Fibroblast of the conjunctiva (primary cell): ENCODE results near the gene MYRIP.
"Not testable (repeated sequence)": the region's sequence is repeated elsewhere in the genome, so short reads cannot be mapped to it uniquely, and the experiment has no call there.

Source experiments
- DNase-seq: peaks from one replicate; pipeline ENCODE4 v3.0.0-alpha.2; 2010; ENCODE audit warnings: low read depth

Gene MYRIP

DNA sequence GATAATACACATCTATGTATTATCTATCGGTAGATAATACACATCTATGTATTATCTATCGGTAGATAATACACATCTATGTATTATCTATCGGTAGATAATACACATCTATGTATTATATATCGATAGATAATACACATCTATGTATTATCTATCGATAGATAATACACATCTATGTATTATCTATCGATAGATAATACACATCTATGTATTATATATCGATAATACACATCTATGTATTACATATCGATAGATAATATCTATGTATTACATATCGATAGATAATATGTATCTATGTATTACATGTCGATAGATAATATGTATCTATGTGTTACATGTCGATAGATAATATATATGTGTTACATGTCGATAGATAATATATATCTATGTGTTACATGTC lies 275.0 kb downstream of the MYRIP start:
- DNase-seq = not testable (repeated sequence)

DNA sequence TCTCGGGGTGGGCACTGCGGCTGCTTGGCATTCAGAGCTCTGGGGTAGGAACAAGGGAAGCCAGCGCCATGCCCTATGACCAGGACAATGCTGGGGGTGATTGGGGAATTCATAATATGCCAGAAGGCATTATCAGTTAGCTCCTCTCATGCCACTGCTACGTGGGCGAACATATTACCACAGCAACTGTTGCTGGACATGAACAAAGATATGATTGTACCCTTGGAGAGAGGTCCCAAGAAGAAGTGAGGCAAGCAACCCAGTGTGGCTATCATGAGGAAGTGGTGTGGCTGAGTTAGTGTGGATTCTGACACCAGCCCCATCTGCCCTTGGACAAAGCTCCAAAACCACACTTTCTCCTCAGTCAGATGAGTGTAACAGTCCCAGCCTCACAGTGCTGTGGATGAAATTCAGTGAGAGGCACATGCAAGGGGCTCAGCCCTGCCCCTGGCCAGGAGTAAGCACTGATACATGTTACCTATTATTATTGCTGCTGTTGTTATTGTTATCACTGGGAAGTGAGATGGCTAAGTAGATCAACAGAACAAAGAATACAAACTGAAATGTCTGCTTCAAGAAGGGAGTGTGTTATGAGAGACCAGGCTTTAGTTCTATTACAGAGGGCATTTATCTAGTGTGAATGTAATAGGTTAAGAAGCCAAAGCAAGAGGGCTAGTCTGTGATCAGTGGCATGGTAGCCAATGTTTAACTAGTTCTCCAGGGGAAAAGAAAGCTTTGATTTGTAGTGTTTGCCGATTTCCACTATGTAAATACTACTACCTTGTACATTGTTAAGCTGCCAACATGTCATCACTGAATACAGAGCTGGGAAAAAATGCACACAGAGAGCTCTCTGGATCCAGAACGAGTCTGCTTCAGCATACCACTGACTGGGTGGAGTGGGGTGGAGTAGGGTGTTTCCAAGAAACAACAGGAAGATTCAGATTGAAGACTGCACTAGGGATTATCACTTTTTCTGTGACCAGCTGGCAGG lies 277.8 kb downstream of the MYRIP start:
- DNase-seq = no peak

DNA sequence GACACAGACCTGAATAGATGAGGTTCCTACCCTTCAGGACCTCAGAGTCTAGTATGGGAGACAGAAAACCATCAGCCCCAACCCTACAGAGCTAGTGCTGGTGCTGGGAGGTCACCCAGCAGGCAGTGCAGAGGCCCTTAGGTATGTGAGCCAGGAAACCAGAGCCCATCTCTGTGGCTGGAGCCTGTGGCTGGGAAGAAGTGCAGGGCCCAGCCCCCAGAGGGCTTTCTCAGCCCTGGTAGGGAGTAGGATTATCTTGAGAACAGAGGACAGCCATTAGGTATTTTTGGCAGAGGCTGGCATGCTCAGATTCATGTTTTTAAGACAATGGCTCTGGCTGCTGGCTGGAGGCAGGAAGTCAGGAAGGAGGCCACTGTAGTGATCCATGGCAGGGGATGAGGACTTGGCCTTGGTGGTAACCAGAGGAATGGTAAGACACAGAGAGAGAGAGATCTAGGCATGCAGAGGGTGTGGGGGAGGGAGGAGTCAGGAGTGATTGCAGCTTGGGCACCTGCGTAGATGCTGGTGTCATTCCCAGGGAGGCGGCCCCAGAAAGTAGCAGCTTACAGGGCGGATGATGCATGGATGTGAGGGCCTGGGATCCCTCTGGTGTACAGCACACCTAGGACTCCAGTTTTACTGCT lies 279.2 kb downstream of the MYRIP start:
- DNase-seq = no peak

DNA sequence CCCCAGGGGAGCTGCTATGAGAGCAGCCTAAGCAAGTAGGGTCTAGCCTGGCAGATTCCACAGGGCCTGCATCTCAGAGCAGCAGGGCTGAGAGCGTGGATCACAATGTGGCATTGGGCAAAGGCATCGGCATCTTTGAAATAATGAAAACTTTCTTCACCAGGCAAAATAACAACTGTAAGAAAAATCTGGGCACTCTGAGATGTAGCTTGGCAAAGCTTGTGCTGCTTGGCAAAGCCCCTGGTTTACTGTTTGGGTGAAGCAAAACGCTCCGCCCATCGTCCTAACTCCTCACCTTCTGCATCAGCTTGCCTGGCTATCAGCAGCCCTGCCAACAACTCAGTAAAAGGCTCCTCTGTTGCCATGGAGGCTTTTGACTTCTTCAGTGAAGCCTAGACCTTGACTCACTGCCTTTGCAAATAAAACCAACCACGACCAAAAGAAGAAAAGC lies 287.3 kb downstream of the MYRIP start:
- no peak for DNase-seq

DNA sequence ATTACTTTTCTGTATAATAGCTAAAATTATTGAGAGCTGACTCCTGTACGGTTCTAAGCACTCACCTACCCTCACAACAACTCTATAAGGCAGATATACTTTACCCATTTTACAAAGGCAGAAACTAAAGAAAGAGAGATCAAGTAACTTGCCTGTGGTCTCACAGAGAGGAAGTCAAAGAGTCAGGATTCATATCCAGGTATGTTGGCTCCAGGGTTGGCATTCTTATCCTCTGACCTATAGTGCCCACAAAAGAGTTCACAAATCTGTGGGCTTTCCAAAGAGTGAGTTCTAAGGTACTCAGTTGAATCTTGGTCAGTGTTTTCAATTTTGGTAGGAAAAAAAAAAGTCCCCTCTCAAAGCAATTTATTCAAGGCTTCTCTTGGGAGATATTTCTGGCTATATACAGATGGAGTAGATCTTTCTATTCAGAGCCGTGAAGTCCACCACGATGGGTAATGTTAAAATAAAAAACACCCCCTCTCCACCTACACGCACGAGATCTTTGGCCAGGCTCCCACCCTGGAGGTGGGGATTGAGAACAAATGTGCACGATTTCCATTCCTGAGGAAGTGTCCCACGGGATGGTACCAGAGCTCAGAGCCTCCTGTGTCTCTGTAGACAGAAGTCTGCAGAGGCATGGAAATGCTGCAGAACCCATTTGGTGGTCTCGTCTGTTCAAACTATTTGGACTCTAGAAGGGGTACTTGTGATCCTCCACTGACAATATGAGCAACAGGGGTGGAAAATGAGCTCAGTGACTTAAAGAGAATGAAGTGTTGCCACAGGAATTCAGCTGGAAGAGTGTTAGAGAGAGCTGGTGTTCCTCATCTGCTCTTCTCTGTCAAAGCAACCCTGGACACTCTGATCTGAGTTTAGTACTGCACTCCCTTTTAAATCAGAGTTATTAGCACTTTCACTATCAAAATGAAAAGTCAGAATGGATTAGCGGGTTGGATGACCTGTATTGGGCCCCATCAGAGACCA lies 288.0 kb downstream of the MYRIP start:
- no peak for DNase-seq

DNA sequence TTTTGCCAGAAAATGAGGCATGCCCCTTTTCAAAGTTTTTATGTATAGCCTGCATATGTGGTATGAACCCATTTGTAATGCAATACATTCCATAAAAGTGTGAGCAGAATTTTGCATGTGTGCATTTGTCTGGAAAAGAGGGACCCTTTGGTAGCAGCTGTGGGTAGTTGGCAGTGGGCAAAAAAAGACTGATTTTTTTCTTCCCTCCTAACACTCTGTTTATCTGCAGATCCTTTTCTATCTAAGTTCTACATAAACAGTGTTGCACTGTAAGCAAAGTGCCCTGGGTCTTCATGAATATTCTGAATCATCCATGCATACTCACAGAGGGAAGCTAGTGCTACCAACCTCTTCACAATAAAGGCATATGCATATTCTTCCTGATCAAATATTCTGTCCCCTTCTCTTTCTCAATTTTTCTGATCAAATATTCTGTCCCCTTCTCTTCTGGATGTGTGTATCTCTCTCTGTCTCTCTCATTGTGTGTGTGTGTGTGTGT lies 288.9 kb downstream of the MYRIP start:
- DNase-seq = no peak

DNA sequence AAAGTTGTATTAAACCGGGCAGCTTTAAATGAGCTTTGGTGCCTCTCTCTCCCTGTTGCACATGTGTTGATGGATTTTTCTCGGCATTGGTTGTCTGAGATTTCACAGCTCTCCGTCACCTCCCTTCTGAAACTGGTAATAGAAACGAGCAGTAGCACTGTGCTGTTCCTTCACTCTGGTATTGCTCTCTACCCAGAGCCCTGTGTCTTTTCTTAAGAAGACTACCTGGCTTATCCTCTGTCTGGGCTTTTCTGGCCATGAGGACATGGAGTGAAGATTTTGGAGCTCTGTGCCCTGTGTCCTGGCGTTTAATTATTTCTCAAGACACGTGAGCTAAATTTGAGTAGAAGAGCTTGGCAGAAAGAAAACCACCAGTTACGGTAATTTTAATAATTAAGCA lies 290.5 kb downstream of the MYRIP start:
- DNase-seq = no peak

DNA sequence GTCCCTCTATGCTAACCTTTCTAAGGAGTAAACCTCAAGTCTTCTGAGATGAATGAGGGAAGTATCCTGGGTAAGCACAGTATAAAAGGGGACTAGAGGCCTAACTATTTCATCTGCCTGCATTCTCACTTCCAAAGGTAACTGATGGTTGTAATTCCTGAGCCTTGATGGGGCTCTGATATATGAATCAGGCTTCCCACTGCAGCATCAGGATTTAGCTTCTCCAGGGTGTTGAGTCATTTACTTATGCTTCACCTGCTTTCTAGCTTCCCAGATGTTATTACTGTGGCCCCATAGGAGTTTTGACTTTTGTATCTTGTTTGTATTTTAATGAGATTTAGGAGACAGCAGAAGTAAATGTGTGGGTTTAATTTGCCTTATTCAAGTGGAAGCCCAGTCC lies 292.8 kb downstream of the MYRIP start:
- no peak for DNase-seq

DNA sequence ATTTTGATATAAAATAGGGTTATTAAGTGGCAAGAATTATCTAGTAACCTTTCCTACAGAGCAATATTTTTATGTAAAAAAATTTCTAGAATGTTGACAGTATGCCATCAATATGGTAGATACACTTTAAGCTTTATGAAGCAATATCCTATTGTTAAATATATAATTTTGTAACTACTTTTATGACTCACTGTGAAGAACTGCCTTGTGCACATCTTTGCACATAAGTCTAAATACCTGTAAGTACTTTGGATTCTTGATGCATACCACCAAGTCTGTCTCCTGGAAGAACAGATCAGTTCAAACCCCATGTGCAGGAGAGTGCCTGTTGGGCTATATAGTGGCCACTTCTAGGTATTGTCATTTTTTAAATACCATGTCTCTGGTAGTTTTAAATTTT lies 294.4 kb downstream of the MYRIP start:
- no peak for DNase-seq

DNA sequence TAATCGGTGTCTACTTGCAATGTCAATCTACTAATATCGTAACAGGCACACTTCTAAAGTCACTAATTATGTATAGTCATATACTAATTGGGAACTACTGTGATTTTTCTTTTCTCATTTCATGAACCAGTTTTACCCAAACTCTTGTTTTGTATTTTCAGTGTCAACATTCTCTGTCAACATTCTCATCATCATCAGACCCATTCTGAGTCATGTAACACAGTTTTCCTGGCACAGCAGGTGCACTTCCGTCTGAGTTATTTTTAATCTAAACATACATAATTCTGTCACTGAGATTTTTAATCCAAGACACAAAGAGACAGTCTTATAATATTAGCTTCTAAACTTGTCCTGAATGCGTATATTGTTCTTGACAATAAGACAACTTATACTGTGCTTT lies 295.0 kb downstream of the MYRIP start:
- DNase-seq = no peak

DNA sequence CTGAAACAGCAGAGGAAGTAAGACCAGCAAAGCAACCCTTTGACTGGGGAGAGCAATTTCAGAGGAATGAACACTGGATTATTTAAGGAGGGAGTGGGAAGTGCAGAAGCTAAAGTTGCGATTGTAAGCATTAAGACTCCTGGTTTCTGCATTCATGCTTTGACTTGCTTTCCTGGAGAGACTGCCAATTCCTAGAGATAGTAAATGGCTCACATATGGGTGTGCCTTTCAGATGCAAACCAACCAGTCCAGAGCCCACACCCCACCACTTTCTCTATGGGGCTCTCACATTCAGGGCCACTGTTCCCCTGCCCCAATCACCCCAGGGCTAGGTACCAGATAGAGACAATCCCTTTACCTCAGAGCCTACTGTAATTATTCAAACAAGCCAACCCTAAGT lies 299.2 kb downstream of the MYRIP start:
- no peak for DNase-seq

DNA sequence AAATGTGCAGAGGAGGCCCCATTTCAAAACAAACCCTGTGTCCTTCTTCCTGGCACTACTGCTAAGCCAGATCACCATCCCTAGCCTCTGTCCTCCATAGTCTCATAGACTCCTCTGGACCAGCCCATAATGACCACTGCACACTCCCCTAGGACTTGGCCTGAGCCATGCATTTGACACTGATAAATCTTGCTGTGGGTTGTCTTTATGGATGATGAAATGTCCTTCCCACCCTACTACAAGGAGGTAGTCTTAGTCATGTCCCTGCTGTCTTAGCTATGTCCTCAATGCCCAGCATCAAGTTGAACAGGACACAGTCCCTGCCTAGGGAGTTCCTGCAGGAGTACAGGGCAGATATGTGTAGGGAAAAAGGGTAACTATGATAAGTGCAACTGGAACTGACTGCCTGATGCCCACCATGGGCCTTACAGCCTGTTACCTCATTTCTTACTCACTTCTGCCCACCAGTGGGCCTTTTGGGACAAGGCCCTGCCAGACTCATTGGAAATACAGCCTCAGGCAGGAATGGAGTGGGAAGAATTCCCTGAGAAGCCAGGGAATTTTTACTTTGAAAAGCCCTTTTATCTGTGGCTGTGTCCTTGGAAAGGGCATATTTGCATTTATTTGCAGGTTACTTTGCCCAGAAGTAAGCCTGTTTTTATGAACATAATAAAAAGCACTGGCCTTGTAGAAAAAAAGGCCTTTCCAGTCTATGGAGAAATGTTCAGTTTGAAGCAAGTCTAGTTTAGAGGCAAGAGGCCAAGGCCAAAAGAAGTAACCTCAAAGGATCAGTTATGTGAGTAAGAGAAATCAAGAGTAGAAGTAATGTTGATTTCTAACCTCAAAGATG lies 300.5 kb downstream of the MYRIP start:
- DNase-seq = no peak

DNA sequence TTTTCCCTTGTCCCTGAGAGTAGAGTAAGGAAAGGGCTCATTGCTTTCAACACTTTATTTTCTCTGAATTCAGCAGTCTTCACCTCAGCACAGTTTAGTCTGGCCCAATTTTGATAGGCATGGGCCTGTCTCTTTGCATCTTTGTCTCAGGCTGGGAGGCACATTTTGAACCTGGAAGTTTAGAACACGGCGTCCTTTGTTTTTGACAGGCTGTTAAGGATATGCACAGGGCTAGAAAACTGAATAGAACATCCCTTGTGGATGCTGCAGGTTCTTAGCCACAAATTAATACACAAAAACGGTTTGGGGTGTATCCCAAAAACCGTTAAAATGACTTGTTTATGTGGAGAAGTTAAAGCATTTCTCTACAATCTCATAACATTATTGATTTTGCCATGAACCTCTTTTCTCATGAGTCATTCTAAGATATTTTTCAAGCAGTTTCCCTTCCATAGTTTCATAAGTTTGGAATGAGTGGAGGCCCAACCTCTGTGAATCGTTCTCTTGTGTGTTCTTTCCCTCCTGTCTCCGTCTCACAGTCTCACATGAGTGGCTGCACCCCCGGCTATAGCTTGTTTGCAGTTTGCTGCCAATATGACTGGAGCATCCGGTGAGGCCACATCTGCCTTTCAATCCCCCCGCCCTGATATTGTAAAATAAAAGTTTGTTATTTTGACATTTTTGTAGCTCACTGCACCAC lies 307.2 kb downstream of the MYRIP start:
- peak; percentile 23 for DNase-seq

DNA sequence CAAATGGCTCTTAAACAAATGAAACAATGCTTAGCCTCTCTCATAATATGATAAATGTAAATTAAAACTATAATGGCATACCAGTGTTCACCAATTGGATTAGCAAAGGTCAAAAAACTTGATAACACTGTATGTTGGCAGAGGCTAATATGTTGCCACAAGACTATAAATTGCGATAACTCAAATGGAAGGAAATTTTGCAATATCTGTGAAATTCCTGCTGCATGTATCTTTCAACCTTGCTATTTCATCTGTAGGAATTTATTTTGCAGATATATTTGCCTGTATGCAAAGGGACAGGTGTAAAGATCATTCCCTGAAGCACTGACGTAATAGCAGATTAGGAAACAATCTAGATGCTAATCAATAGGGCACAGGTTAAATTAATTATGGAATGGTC lies 308.7 kb downstream of the MYRIP start:
- DNase-seq = no peak

DNA sequence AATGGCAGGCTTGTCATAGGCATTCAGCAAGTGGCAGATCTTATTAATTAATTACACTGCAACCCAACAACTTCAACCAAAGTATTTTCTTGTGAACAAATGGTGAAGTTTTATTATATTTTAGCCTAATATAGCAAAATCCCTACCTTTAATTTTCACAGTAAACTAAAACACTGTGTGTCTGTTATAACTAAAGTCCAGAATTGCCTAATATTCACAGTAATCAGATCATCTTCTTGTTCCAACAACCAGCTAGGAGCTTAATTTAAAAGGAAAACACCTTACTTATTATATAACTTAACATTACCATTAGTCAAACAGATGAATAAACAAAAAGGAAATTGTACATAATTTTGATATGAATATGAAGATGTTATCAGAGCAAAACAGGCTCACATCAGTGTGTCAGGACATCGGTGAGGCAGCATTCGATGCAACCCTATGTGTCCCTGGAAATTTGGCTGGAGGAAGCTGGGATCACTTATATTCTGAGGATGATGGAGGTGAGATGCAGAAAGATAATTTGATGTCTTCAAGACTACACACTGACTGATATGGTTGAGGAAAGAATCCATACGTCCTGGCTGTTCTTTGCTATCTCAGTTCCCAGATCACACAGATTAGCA lies 310.8 kb downstream of the MYRIP start:
- DNase-seq = no peak

DNA sequence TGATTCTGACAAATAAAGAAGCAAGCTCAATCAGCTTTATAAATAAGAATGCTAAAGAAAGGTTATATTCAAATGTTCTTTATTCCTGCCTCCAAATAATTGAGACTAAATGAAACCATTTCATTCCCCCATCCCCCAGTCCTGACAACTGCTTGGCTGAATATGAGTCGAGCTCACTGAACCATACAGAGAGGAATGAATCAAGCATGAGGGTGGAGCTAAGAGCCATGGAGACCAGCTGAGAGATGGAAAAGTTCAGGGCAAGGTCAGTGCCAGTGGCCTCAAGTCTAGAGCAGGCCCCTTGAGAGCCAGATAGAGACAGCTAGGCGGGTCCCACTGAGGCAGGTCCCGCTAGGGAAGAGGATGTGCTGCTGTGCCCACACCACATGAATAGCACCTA lies 311.4 kb downstream of the MYRIP start:
- peak; percentile 30 for DNase-seq

DNA sequence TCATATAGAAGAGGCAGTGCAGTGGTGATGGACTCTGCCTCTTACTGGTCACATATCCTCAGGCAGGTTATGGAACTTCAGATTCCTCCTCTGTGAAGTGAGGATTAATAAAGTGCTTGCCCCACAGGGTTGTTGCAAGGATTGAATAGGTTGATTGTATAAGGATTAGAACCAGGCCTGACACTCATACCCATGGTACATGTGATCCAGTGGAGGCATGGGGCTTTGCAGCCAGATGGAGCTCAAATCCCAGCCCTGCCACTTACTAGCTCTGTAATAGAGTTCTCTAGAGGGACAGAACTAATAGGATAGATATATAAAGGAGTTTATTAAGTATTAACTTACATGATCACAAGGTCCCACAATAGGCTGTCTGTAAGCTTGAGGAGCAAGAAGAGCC lies 315.5 kb downstream of the MYRIP start:
- no peak for DNase-seq

DNA sequence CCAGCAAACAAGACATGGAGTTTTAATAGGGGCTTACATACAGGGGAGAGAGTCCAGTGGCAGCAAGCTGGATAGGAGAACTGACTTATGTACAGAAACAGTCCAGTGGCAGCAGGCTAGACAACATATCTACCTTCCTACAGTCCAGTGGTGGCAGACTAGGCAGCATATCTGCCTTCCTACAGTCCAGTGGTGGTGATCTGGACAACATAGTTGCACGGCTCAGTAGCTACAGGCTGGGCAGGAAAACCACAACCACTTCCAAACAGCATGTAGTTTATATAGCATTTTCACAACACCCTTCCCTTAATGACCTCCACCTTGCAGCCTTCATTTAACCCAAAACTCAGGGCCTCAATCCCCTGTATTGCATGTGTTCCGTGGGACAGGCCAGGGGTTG lies 318.8 kb downstream of the MYRIP start:
- no peak for DNase-seq

DNA sequence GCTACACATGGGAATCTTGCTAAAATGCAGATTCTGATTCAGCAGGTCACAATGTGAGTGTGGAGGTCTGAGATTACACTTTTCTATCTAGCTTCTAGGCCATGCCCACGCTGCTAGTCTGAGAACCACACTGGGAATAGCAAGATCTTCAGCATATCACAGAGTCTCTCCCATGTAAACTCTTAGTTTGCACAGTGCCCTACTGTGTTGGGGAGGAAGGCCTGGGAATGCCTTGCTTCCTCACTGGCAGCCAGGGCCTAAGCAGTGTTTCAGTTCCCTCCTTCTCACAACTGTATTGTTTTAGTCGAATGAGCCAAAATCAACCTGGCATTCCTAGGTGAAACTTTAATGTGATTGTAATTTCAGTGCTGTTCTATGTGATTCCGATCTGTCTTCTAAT lies 320.1 kb downstream of the MYRIP start:
- DNase-seq = no peak

DNA sequence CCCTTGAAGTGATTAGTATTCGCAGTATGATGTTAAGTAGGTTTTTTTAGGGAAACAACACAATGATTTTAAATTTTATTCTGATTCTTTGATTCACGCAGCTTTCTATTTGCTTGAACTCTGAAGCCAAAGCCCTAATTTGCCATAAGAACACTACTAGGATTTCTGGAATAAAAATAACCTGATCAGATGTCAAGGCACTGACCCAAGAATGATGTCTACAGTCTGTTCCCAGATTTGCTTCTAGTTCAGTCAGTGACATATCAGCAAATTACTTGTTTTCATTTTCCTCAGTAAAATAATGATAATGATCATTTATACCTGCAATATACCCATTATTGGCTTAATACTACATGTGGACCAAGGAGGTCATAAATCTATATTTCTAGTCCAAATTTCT lies 320.6 kb downstream of the MYRIP start:
- no peak for DNase-seq
